Activated naive CD4-positive, alpha-beta T cell treated with anti-CD3 and anti-CD28 coated beads, Interleukin-2, amount 50 U/mL, for 16 hours (primary cell): ENCODE measurements around the gene MYO1H.
"Not testable (repeated sequence)": the region's sequence is repeated elsewhere in the genome, so short reads cannot be mapped to it uniquely, and the experiment has no call there.

ENCODE experiments used
- DNase-seq: peaks from one replicate; pipeline ENCODE4 v3.0.0-alpha.2; 2020

The MYO1H gene

DNA sequence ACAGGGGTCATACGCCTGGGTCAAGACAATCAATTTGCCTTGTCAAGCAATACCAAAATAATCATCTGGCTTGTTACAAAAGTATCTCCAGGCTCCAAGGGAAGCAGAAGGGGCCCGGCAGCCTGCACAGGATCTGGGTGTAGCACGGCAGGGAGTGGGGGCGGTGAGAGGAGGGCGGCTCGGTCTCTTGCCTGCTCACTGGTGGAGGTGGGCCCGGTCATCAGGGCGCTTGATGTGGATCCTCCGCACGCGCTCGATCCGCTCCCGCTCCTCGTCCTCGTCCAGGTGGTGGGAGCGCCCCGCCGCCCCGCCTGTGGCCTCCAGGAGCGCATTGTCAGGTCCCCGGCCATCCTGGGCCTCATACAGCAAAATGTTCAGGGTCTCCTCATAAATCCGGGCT, 103.7 kb downstream of the MYO1H start:
- DNase-seq = no peak

DNA sequence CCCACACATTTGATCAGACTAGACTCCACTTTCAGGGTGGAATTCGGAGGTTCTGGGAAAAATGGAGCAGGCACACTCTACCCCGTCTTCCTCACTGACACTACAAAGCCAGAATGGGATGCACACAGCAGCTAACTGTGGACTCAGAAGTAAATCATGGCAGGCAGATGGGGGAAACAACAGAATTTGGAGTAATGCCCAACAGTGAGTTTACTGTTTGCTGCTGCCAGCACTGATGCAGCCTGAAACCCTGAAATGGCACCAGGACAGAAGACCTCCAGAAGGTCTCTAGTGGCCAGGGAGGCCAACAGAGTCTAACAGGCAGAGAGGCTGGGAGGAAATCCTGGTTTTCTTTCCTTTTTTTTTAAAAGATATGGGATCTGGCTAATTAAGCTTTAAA, 104.8 kb downstream of the MYO1H start:
- no peak for DNase-seq

DNA sequence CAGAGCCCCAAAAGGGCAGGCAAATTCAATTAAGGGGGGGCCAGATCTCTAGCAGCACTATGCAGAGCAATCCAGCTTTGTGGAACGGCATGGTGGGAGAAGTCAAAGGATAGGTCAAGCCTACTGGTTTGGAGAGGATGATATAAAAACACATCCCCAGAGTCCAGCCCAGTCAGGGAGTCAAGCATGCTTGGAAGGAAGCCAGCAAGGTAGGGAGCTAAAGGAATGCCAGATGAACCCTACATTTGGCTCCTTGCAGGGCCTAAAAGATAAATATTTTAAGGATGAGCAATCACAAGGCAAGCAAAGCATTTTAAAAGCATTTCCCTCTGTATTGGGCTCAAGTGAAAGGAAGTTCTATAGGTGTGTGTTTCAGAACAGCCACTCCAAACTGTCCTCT, 108.0 kb downstream of the MYO1H start:
- no peak for DNase-seq

DNA sequence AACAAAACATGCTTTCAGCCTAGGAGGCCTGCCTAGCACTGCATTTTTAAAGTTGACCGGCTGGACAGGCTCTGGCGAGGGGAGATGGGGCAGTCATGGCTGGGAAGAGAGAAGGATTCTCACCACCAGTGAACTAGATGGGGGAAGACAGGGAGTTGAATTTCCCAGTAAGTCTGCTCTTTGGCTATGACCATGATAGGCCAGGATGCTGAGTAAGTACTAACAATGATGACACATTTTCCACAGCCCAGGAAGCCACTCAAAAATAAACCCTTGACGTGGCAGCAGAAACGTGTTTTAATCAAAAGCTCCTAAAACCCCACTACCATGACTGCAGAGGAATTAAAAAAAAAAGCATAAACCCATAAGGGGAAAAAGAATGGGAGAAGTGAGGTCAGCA, 110.4 kb downstream of the MYO1H start:
- no peak for DNase-seq

DNA sequence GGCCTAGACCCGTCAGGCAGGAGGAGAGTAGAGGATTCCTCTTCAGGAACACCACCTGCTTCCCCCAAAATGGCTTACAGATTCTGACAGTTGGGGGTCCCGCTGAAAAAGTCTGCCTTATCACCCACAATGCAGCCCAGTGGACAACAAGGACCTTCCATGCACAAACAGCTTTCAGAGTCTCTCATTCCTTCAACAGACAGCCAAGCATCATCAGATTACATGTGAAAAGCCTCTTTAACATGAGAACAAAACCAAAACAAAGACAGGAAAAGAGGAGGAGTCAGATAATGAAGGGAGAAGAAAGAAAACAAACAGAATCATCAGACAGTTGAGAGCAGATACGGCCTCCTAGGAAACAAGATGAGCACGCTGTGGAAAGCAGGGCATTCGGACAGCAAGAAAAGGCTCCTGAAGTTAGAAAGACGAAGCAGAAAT, 111.1 kb downstream of the MYO1H start:
- DNase-seq = no peak

DNA sequence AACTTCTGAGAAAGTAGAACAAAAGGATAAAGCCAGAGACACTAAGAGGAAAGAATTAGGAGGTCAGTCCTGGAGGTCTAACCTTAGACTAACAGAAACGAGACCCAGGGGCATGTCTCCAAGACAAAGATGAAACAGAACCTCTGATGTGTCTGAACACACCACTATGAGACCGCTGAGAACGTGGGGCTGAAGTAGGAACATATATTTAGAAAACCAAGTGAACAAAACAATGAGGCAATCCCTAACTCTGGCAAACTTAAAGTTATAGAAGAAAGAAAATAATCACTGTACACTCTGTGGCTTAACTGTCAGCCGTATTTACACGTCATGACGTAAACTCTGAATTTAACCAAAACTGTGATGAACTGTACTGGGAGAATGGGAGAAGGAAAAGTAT, 111.5 kb downstream of the MYO1H start:
- no peak for DNase-seq

DNA sequence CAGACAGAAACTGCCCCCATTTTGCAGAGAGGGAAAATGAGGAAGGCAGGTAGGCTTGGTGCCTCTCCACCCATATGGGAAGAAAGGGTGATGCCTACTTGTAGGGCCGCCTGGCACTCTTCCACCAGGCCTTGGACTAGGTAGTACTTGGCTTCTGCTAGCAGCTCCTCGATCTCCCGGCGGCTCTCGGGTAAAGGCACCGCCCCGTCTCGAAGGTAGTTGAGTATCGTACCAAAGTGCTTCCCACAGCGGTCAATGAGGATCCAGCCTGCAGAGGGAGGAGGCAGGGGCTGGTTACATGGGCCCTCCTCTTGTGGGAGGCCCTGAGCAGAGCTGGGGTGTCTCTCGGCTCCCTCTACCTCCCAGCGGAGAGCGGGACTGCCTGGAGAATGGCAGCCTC, 112.8 kb downstream of the MYO1H start:
- no peak for DNase-seq

DNA sequence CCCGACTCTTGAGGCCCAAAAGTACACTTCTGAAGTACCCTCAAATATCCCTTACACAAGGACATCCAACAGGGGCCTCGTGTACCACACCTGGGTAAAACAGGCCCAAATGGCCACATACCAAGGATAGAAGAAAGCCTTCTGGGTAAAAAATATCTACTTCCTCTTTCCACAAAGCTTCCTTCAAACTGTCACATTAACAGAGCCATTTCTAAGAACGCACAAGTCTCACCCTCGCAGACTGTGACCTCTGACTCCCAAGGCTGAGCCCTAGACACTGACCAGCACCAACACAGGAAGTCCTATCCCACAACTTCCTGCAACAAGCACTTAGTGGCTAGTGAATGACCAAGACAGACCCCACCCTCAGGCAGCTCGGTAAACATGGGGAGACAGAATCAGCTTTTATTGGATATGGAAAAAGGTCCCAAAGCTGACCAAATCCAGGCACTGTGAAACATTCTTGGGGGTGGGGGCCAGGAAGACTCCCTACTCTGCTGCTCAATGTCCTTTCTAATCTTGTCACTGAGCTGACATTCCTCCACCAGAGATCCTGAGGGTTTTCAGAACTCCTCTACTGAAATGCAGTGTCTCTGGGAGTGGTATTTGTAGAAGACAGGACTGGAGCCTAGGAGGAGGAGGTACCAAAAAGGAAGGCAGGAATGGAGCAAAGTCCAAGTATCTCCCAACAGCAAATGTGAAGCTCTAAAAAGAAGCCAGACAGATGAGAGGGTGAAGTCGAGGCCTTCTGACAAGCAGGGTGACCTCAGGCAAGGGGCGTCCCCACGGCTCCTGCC, 113.5 kb downstream of the MYO1H start:
- no peak for DNase-seq

DNA sequence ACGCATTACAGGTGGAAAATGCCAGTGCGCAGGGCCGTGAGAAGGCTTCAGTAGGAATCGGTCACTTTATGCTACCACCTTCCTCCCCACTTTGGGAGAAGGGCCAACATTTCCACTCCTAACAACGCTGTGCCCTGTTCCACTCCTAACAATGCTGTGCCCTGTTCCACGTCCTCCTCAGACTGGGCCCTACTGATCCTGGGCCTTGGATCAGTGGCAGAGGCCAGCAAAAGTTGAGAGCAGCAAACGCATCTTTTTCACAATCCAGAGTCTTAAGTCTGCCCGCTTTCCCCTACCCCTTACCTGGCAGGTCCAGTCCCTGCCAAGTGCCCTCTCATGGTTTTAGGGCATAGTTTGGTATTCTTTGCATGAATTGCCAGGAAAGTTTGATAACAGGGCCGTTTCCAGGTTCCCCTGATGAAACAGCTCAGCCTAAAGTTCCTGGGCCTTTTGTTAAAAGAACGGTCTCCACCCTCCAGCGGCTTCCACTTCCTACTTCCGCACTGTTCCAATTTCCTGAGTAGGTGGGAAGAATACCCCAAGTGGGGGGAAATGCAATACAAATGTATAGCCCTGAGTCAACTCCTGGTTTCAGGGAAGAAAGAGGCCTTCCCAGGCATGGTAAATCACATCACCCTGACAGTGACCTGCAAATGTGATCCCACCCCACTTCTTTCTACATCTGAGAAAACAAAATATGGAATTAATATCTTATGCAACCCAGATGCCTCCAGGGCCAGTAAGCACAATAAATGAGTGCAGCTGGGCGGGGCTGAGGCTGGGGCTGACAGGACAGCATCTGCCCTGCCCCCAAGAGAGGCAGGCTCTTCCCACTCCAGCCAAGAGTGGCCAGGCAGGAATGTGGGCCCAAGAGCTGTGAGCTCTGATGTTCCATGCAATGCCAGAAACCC, 114.4 kb downstream of the MYO1H start:
- DNase-seq = no peak

DNA sequence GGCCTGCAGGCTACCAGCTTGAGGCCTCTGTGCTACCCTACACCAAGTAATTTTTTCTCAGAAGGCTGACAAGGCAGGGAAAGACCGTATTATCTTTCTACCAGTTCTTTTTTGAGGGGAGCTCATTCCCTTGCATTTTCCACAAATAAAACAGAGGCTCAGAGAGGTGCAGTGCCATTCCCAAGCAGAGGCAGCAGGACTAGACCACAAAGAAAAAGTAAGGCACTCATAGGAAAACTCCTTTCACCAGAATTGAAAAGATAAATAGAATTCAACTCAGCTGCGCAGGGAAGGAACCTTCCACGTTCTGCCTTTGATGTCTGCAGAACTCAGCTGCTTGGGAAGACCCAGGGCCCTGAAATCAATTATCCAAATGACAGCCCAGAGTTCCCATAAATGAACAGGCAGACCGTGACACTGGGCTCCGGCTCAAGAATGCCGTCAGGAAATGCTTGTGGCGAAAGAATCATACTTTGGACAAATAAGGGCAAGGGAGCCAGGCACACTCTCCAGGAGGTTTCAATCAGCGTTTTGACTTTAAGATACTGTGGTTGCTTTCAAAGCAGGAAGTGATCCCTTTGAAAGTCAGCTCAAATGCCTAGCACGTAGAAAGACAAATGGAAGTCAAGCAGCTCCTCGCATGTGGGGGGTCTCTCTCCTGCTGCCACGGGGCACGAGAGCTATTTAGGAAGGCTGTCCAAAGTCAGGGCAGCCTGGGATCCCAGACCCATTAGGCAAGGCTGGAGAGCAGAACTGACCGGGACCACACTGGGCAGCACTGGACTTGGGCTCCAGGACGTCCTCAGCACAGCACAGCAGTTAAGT, 115.4 kb downstream of the MYO1H start:
- DNase-seq = no peak

DNA sequence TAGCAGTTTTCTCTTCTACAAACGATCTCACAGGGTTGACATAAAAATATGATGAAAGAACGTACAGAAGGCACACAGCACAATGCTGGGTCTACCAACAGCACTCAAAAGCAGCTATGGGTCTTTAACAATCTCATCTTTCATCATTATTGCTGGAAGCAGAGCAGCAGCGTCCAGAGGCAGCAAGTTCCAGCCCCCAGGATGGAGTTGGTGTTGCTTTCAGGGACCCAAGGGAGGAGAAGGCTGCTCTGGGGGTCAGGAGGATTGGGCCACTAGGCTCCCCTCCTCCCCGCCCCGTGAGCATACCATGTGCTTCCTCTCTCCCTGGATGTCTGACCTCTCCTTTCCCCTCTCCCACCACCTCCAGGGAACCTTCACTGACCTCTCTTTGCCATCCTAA, 116.1 kb downstream of the MYO1H start:
- DNase-seq = no peak

DNA sequence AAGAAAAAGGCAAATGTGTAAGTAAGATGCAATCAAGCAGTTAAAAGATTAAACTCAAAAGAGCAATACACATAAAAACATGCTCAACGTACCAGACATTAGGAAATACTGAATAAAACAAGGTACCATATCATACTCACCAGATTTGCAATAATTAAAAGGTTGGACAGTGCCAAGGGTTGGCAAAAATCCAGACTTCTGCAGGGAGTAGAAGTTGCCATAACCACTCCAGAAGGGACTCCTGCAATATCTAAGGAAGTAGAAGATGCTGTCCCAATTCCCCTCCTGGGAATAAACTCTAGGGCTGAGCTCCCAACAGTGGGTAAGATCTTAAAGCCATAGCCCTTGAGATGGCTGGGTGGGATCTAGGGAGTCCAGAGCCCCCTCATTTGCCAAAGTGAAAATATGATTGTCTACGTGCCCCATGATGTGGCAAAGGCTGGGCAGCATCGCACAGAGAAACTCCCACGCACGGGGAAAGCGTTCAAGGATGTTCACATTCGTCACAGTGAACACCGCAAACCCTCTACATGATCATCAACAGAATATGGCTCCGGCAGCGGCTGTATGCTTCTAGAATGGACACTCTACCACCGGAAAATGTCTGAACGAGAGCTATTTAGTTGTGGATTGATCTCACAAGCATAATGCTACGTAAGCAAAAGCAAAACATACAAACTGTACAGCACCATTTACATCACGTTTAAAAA, 117.1 kb downstream of the MYO1H start:
- no peak for DNase-seq

DNA sequence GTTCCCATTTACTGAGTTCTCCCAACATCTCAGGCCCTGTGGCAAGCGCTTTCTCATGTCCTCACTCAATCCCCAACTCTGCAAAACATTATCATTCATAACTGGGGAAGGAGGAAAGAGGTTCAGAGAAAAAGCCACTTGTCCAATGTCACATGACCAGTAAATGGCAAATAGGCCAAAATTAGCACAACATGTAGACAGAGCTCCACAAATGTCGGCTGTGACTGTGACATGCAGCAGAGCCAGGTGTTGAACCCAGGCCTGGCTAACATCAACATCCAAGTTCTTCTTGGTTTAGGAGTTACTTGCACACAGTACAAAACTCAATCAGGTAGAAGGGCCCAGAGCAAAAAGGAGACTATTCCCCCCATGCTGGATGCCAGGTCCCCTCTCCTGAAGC, 118.6 kb downstream of the MYO1H start:
- no peak for DNase-seq

DNA sequence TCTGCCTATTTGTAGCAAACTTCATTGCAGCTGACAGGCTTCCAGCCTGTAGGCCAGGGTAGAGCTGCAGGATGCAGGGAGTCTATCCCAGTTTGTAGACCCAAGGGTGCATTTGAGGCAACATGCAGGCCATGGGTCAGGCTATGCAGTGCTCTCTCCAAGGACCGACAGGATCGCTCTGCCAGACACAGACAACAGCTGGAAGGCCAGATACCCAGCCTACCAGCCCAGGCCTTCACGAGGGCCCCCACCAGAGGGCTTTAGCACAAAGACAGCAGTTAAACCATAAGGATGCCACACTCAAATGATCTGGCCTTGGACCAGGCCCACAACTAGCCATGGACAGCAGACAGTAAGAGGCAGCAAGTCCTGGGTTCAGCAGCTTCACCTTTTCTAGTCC, 119.1 kb downstream of the MYO1H start:
- DNase-seq = no peak

DNA sequence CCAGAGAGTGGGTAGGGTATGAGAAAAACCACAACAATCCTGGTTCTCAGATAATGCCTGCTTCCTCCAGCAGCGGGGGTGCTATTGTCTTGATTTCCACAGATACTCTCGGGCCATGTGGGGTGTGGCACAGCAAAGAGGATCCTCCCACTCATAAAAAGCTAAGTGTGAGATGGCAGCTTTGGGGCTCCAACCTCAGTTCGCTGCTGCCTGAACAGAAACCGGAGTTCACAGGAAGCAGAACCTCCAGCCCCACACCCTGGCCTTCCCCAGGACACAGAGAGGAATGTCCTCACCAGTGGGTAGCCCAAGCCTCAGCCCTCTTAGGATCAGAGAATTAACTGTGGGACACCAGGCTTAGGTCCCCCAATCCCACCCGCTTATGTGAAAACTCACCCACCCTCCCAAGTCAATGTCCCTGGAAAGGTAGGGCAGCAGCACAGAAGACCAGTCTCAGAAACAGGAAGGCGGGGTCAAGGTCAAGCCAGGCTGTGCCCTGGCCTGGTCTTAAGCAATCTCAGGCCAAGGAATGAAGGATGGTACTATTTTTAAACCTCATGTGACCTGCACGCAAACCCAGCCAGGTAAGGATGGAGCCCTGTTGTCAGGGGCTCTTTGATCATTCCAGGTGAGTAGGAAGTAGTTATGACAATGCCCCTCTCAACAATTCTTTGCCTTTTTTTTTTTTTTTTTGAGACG, 120.4 kb downstream of the MYO1H start:
- DNase-seq = no peak

DNA sequence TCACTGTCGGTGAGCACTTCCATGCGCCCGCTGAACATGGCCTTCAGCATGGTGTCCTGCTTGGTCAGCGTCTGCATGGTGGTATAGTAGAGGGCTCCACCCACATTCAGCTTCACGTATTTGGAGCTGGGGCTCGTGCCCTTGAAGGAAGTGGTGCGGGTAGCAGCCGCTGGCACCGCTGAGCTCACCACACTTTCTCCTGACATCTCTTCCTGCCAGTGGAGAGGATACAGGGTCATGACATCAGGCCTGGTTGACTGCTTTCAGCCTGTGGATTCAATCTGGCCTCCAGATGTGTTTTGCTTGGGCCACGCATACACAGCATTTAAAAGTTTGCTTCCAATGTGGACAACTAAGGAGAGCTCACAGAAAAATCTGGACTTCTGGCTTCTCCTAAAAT, 121.8 kb downstream of the MYO1H start:
- no peak for DNase-seq

DNA sequence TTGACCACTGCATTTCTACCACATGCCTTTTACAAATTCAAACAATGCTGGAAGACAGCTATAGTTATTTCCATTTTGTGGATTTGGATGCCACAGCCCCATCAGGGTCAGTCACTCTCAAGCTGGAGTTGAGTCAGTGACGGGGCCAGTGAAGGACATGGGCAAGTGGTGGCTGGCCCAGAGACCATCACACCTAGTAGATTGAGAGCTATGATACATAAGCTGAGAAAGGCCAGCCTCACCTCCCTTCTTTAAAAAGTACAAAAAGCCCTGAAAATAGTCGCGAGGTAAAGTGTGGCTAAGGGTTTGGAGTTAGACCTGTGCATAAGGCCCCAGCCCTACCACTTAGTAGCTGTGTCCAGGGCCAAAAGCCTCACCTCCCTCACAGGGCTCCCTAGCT, 125.3 kb downstream of the MYO1H start:
- DNase-seq = no peak

DNA sequence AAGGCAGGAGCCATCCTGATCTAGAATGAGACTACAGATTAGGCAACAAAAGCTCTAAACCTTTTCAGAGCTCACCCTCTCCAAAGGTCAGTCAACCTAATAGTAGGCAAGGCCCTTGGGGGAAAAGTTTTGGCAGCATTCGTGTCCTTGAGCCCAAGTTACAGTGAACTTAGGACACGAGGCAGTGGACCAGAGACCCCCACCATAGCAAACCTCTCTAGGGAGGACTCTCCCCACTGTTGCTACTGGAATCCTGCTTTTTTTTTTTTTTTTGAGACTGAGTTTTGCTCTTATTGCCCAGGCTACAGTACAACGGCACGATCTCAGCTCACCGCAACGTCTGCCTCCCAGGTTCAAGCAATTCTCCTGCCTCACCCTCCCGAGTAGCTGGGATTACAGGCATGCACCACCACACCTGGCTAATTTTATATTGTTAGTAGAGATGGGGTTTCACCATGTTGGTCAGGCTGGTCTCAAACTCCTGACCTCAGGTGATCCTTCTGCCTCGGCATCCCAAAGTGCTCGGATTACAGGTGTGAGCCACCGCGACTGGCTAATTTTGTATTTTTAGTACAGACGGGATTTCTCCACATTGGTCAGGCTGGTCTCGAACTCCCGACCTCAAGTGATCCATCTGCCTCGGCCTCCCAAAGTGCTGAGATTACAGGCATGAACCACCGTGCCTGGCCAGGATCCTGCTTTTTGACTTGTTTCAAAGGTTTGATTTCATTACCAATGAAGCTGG, 126.0 kb downstream of the MYO1H start:
- not testable (repeated sequence) for DNase-seq

DNA sequence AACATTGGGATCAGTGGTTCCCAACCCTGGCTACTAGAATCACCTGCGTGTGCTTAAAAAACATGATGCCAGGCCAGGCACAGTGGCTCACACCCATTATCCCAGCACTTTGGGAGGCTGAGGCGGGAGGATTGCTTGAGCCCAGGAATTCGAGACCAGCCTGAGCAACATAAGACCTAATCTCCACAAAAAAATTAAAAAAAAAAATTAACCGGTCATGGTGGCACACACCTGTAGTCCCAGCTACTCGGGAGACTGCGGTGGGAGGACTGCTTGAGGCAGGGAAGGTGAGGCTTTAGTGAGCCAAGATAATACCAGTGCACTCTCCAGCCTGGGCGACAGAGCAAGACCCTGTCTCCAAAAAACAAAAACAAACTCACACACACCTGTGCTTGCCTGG, 127.4 kb downstream of the MYO1H start:
- DNase-seq = no peak

DNA sequence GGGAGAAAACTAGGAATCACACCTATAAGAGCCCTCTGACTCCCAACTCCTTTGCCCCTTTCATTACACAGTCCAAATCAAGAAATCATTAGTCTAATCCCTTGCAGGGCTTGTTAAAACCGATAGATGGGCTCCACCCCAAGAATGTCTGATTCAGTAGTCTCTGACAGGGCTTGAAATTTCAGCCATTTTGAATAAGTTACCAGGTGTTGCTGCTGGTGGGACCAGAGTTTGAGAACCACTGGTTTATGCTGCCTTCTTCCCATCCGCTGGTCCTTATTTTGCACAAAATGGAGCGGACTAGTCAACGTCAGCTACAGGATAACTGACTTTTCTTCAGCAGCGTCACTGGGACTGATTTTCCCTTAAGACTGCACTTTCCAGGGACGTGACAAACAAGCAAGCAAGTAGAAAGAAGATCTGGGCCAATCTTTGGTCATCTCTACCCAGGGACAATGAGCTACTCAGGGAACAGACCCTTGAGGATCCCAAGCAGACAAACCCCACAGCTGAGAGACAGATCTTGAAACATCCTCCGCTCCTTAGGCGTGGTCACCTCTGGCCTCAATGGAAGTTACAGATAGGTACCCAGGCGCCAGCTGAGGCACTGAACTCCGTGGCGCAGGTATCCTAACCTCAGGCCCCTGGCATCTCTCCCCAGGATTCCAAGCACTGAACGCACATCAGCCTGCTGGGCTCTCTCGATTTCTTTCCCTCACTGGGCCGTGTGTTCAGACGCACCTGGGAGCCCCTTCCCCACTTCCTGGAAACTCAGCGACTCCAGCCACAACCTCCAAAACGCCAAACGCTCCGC, 128.5 kb downstream of the MYO1H start:
- DNase-seq = no peak
